NCI-H2029 (cell line): ENCODE measurements around the gene DLG2.

Experiments
- DNase-seq: peaks from one replicate; lab custom pipeline; 2025; lab: John Stamatoyannopoulos, UW

The DLG2 gene

DNA sequence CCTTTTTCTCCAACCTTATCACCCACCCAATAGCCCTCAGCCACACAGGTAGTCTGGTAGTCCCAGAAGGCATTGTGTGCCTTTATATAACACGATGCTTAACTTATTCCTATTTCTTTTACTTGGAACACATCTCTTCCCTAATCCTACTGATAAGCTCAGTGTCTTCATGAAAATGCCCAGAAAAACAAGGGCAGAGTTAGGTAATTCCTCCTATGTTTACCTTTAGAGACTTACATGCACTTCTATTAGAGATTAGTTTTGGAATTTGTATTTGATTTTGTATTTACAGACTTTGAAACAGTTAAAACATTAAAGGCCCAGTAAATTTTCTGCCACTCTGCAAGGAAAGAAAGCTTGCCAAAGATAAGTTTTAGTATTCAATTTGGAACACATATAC lies 1703.2 kb downstream of the DLG2 start:
- no peak for DNase-seq

- no peak for DNase-seq
Measured at GRCh38 chr11:83922953-83923352, 1704.2 kb downstream of the DLG2 start.

- DNase-seq, result no peak
Measured at GRCh38 chr11:83922318-83922717, 1704.8 kb downstream of the DLG2 start.

GRCh38 chr11:83921447-83922192 lies 1705.5 kb downstream of the DLG2 start:
- no peak for DNase-seq

DNA sequence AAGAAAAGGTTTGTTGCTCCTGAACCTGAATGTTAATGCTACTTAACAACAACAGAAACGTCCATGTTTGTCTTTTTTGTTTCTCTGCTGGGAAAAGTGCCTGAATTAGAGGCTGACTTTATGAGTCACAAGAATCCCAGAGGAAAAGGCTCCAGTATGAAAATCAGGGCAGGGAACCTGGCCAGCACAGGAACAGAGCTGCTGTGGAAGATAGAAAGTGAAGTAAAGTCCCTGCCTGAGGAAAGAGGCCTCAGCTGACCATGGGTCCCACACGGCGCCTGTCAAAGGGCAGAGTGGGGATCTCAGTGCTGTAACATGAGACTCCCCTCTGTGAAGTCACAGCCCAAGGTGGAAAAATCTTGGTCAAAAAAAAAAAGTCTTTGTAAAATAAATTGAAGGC lies 1708.7 kb downstream of the DLG2 start:
- no peak for DNase-seq

- no peak for DNase-seq
Measured at GRCh38 chr11:83914995-83915394, 1712.1 kb downstream of the DLG2 start.

GRCh38 chr11:83909579-83910534 lies 1717.3 kb downstream of the DLG2 start:
- DNase-seq, result no peak

GRCh38 chr11:83908298-83908856 lies 1718.8 kb downstream of the DLG2 start:
- DNase-seq, result no peak

- no peak for DNase-seq
Measured at GRCh38 chr11:83895516-83895915, 1731.6 kb downstream of the DLG2 start.

- no peak for DNase-seq
Measured at GRCh38 chr11:83881428-83881827, 1745.7 kb downstream of the DLG2 start.

DNA sequence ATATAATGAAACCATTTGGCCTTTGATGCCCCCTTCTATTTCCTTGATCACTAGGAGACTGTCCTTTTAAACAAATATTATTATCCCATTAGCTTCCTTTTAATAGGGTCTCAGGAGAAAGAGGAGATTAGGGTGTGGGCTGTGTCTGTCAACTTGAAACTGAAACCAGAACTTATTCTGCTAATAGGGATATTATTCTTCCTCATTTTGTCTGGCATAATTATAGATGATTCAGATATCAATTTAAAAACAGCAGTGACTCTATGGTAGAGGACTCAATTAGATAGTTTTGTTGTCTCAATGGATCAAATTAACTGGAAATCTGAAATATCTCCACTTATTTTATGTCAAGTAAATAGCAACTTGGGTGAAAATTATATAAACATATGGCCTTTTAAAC lies 1756.1 kb downstream of the DLG2 start:
- DNase-seq, result no peak

DNA sequence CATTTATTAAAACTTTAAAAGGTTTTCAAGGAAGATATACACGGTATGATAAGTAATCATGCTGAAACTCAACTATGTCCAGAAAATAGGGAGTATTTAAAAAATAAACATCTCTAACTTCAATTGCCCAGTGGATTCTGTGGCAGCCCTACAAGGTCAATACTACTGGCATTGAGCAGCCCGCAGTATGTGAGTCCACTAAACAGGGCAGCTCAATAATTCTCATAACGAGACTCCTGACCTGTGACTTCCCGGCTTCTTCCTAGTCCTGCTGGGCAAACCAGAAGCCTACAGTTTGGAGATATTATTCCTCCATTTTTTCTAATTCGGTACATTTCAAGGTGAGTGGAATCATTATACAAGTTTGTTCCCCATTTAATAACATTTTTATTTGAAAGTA lies 1760.5 kb downstream of the DLG2 start:
- DNase-seq, result no peak

- no peak for DNase-seq
Measured at GRCh38 chr11:83865636-83866461, 1761.3 kb downstream of the DLG2 start.

- DNase-seq, result no peak
Measured at GRCh38 chr11:83864412-83865057, 1762.6 kb downstream of the DLG2 start.

DNA sequence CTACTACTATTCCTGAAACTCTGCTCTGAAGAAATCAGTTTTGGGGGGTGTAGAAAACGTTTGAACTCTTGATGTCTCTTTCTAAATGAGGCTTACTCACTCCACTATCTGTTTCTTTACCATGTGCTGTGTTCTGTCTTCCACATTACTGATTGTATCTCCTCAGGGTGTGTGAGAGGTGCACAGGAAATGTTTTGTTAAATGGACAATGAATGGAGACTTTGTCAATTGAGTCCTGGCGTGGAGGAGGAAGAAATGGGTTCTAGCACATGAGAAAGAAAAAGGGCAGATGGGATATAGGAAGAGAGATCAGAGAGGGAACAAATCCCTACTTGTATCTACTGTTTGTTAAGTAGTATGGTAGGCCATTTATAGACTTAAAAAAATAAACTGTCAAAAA lies 1763.9 kb downstream of the DLG2 start:
- no peak for DNase-seq

- DNase-seq, result no peak
Measured at GRCh38 chr11:83862691-83863090, 1764.5 kb downstream of the DLG2 start.

DNA sequence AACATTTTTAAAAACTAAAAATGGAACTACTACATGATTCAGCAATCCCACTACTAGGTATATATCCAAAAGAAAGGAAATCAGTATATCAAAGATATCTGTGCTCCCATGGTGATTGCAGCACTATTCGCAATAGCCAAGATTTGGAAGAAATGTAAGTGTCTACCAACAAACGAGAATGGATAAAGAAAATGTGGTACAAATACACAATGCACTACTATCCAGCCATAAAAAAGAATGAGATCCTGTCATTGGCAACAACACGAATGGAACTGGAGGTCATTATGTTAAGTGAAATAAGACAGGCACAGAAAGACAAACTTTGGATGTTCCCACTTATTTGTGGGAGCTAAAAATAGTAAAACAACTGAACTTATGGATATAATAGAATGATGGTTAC lies 1765.1 kb downstream of the DLG2 start:
- DNase-seq, result no peak

- no peak for DNase-seq
Measured at GRCh38 chr11:83858694-83859093, 1768.5 kb downstream of the DLG2 start.

GRCh38 chr11:83855237-83855636 lies 1771.9 kb downstream of the DLG2 start:
- no peak for DNase-seq

GRCh38 chr11:83852775-83853442 lies 1774.2 kb downstream of the DLG2 start:
- no peak for DNase-seq

DNA sequence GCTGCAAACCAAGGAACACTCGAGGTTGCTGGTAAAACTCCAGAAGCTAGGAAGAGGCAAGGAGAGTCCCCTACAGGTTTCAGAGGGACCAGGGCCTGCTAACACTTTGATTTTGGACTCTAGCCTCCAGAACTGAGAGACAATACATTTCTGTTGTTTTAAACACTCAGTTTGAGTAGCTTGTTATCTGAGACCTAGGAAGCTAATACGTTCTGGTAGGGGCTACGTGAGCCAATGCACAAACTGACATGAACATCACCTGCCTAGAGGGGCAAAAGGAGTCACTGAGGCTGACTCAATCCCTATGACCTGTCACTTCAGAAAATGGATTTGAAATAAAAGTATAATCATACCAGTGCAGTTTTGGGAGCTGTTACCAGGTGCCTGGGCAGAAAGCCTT lies 1775.1 kb downstream of the DLG2 start:
- DNase-seq, result no peak
